NCI-H1694 treated with DMSO at 0.1 percent for 48 hours (cell line): ENCODE data around the gene CD22.

Source experiments
- DNase-seq: peaks from one replicate; lab custom pipeline; 2025; lab: John Stamatoyannopoulos, UW

Gene CD22

DNA sequence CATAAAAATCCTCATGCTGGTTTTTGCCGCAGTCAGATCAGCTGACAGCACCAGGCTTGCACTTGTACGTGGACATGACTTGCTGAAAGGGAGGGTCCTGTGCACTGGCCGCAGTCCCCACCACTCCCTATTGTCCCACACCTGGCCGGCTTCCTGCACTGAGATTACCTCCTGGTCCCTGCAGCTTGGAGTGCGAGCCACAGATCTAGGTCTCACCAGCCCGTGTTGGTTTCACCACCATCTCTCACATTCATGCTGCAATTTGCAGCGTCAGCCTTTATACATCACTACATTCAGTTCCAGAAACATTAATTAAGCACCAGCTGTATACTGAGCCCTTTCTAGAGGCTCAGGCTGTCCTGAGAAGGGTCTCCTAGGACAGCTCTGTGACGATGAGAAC lies 15.0 kb upstream of the CD22 start:
- no peak for DNase-seq

DNA sequence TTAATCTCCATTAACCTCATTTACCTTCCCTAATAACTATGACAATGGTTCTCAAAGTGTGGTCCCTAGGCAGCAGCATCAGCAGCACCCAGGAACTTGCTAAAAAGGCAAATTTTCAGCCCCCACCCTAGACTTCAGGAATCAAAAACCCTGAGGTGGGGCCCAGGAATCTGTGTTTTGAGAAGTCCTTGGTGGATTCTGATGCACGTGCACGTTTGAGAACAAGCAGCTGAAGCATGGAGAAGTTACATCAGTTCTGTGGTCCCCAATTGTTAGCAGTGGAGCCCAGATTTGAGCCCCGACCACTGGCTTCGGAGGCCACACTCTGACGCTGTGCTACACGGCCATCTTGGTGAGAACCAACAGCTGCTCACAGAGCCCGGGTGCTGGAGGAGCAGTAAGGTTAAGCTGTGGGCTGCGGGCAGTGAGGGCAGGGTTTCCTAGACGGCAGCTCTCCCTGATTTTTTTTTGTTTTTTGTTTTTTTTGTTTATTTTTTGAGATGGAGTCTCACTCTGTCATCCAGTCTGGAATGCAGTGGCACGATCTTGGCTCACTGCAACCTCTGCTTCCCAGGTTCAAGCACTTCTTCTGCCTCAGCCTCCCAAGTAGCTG lies 14.0 kb upstream of the CD22 start:
- DNase-seq = no peak

DNA sequence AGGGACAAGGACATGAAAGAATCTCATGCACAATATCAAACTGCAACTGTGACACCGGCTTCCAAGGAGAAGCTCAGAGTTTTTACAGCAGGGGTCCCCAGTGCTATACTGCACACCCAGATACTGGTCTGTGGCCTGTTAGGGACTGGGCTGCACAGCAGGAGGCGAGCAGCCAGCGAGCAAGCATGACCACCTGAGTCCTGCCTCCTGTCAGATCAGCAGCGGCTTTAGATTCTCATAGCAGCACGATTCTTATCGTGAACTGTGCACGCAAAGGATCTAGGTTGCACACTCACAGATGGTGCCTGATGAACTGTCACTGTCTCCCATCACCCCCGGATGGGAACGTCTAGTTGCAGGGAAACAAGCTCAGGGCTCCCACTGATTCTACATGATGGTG lies 13.1 kb upstream of the CD22 start:
- DNase-seq = no peak

DNA sequence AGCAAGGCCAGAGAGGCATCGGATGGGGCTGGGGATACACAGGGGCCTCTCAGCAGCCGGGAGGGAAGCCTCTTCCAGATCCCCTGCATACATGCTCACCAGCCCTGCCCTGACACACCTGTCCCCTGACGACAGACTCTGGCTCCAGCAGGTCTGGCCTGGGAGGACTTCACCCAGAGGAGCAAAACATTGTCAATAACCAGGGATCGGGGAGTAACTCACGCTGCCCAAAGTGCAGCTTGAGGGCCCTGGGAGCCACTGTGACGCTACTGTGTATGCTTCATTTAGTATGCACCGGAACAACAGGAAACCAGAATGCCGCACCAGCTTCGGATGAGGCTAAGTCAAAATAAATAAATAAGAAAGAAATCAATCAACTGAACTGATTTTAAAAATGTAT lies 12.4 kb upstream of the CD22 start:
- DNase-seq = no peak

DNA sequence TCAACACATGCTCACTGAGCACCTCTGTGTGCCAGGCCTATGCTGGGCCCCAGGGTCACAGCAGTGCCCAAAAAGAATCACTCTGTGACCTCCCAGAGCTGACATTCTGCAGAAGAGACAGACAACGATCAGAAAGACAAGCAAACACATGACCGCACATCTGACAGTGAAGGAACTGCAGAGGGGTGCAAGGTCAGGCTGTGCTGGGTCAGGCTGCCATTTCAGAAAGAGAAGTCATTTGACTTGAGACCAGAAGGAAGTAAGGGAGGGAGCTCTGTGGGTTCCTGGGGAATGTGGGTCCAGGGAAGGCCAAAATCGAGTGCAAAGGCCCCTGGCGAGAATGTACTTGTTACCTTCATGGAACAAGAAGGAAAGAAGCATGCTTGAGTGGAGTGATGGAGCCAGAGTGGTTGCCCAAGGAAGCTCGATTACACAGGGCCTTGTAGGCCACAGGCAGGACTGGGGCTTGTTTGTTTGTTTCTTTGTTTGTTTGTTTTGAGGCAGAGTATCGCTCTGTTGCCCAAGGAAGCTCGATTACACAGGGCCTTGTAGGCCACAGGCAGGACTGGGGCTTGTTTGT lies 11.4 kb upstream of the CD22 start:
- DNase-seq = no peak

DNA sequence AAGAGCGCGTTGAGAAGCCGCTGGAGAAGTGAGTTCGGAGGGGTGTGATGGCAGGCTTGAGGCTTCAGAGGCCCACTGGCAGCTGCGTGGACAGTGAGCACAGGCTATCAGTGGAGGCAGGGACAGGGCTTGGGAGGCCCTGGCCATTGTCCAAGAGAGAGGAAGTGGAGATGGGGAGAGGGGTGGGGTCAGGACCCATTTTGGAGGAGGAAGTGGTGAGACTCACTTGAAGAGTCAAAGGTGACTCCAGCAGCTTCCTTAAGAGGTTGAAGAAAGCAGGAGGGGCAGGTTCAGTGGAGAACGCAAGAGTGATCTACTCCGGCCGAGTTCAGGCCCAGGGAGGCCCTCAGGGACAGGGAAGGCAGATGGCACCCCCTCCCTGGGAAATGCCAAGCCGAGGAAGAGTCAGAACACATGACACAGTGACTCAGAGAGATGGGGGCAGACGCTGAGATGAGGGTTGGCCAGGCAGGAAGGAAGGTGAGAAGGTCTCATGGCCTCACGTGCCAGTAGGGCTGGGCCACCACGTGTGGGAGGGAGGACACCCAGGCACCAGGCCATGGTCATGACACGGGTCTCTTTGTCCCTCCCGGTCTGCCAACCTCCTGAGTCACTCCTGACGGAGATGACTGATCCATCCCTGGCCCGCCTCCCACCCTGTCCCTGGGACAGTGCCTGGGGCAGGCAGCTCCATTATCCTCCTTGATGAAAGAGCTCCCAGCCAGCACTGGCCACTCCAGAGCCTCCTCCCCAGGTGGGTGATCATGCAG lies 10.1 kb upstream of the CD22 start:
- no peak for DNase-seq

DNA sequence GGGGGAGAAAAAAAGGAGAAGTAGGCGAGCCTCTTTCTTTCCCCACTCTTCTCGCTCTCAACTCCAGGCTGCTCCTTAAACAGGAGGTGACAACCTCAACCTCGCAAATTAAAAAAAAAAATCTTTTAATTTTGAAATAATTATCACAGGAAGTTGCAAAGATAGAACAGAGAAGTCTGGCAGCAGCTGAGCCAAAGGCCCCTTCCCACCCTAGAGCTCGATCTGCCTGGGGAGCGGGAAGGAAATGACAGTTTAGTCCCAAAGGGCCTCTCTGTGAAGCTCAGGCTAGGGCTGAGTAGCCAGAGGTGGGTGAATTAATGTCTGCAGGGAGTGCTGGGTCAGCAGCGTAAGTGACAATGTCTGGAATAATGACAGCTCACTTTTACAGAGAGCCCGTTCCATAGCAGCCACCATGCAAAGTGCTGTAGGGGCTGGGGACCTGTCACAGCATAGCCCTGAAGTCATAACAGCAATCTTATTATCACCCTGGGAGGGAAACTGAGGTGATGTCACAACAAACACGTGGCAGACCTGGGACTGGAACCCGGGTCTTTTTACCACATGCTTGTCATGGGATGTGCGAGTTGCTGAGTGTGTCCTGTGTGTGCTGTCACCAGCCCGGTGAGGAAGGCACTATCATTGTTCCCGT lies 8.8 kb upstream of the CD22 start:
- DNase-seq = no peak

DNA sequence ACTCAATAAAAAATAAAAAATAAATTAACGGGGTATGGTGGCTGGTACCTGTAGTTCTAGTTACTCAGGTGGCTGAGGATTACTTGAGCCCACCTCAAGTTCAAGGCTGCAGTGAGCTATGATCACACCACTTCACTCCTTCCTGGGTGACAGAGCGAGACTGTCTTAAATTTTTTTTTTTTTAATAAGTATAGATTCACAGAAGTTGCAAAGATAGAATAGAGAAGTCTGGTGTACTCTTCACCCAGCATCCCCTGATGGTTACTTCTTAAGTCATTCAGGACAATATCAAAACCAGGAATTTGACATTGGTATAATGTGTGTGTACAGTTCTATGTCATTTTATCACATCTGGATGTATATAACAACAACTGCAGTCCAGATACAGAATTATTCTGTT lies 7.7 kb upstream of the CD22 start:
- DNase-seq = no peak

DNA sequence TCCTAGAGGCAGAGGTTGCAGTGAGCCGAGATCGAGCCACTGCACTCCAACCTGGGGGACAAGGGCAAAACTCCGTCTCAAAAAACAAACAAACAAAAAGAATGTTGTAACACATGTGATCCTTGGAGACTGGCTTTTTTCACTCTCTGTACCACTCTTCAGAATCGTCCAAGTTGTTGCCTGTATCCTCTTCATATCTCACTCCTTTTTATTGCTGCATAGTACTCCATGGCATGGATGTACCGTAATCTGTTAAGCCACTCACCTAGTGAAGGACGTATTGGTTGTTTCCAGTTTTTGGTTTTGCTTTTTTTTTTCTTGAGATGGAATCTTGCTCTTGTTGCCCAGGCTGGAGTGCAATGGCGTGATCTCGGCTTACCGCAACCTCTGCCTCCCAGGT lies 7.0 kb upstream of the CD22 start:
- no peak for DNase-seq

DNA sequence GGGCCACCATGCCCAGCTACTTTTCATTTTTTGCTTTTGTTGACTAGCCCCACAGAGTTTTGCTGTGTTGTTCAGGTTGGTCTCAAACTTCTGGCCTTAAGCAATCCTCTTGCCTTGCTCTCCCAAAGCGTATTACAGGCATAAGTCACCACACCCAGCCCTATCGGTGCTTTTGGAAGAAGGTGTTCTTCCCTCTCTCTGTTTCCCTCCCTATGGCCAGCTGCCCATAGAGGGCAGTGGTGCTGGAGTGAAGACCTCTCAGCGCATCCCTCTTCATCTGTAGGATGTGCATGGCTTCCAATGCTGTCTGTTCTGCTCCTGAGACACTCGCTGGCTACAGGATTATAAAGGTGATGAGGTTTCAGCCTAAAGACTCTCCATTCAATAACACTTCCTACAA lies 1.3 kb upstream of the CD22 start:
- no peak for DNase-seq

DNA sequence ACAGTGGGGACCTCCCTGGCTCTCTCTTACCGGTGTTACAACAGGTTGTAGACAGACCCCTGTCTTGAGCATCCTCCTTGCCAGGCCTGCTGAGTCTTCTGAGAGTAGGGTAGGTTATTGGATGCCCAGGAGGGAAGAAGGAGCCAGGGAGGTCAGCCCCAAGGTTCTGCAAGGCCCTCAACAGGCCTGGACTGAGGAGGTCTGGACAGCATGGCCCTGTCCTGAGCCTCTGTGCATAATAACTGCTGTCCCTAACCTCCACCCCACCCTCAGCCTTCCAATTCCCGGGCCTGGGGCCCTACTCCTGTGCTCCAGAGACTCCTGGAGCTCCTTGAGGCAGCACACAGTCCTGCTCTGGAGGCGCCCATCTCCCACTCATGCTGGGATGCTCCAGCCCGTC lies 336 bp downstream of the CD22 start:
- no peak for DNase-seq

DNA sequence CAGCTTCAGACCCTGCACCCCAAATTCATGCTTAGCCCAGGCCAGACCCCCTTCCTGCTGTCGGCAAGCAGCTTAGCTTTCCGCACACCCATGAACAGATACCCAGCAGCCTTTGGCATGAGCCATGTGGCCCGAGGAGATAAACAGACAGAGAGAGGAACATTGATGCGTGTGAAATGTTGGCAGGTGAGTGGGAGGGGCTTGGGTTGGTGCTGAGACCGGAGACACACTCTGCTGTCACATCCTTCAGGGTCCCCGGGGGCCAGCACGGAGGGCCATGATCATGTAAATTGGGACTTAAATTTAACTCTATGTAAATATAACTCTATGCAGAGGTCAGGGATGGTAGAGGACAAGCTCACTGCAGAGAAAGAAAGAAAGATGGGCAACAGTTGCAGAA lies 1.5 kb downstream of the CD22 start:
- DNase-seq = no peak

DNA sequence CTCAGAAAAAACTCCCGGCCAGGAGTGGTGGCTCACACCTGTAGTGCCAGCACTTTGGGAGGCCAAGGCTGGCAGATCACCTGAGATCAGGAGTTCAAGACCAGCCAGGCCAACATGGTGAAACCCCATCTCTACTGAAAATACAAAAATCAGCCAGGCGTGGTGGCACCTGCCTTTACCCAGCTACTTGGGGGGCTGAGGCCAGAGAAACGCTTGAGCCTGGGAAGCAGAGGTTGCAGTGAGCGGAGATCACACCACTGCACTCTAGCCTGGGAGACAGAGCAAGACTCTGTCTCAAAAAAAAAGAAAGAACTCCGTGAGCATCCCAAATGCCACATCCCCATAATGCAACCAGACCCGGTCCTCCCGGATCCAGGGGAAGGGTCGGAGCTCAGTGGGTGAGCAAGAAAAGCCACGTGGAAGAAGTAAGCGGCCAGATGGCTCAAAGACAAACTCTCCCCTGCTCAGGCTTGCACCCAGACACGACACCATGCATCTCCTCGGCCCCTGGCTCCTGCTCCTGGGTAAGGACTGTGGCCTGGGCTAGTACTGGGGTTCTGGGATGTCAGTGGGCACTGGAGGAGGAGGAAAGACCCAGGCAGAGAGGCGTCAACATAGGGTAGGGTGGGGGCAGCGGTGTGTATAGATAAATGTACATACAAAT lies 2.7 kb downstream of the CD22 start:
- no peak for DNase-seq

DNA sequence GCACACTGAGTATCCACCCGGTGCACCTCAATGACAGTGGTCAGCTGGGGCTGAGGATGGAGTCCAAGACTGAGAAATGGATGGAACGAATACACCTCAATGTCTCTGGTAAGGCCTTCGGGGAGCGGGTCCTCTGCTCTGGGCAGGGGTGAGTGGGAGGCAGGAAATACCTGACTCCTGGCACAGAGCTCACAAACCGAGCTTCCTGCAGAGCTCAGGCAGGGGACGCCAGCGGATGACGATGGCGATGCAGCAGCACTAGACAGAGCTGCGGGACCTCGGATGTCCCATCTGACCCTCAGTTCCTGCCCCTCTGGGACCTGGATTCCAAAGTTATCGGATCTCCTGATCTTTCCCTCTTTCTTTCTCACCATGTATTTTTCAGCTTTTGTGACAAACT lies 3.8 kb downstream of the CD22 start:
- DNase-seq = no peak

DNA sequence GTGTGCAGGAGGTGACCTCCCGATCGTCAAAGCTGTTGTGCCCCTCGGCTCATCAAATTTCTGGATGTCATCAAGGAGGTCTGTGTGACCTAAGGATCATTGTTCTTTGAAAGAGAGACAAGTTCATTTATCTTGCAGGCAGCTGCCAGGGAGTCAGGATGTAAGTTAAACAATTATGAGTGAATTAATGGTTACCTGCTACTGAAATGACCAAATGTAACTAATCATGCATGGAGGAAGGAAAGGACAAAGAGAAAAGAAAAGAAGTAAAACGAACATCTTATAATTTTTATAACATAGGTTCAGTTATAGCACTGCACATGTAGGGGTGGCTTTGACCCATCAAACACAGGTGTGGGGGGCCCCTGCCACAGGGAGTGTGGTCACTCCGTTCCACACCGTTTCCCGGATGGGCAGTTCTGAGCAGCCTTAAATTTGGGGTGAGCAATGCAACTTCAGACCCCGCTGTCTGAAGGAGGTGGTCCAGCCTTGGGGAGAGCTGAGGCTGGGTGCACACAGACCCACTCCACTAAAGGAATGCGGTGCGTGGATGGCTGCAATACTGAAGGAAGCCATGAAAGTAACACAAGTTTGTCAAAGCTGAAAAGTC lies 5.3 kb downstream of the CD22 start:
- no peak for DNase-seq

DNA sequence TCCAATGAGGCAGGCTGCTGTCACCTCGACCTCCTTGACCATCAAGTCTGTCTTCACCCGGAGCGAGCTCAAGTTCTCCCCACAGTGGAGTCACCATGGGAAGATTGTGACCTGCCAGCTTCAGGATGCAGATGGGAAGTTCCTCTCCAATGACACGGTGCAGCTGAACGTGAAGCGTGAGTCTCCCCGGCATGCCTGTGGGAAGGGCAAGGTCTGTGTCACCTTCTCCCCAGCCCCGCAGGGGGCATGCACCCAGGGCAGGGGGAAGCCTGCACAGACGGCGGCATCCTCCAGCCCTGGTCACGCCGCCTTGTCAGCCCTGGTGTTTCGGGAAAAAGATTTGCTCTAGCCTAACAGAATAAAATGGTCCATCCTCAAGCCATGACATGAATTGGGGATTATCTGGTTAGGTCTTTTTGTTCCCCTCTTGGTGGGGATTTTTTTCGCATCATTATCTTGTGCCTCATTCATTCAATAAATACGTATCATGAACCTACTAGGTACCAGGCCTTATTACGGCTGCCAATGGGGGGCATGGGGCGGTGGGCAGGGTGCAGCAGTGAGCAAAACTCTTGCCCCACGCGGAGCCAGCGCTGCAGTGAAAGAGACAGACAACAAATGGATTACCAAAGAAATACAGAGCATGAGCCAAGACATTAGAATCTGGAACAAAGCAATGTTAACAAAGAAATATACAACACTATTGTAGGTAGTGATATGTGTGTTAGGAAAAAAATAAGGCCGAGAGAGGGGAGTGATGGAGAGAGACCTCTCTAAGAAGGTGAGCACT lies 7.4 kb downstream of the CD22 start:
- no peak for DNase-seq

DNA sequence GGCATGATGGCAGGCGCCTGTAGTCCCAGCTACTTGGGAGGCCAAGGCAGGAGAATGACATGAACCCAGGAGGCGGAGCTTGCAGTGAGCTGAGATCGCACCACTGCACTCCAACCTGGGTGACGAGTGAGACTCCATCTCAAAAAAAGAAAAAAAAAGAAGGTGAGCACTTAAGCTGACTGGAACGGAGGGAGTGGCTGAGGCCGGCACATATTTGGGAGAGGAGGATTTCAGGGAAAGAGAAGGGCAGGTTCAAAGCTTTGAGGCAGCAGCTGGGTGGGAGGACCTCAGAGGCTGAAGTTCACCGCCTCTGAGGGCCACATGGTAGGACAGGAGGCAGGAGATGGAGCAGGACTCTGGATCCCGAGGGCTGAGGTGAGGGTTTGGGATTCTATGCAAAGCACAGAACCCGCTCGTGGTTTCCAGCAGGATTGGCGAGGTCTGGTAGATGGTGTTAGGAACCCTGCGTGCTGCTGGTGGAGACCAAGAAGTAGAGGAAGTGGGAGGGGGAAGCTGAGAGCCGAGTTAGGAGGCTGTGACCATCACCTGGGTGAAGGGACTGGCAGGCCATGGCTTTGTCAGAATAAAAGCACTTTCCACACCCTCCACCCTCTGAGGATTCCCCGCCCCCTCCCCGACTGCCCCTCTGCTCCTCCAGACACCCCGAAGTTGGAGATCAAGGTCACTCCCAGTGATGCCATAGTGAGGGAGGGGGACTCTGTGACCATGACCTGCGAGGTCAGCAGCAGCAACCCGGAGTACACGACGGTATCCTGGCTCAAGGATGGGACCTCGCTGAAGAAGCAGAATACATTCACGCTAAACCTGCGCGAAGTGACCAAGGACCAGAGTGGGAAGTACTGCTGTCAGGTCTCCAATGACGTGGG lies 8.4 kb downstream of the CD22 start:
- no peak for DNase-seq

DNA sequence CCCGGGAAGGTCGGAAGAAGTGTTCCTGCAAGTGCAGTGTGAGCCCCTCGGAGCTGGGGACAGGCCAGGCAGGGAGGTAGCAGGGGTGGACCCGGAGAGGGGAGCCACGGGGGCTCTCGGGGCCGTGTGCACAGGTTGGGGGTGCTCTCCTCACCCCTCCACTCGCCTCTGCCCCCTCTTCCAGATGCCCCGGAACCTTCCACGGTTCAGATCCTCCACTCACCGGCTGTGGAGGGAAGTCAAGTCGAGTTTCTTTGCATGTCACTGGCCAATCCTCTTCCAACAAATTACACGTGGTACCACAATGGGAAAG lies 9.0 kb downstream of the CD22 start:
- DNase-seq = no peak

DNA sequence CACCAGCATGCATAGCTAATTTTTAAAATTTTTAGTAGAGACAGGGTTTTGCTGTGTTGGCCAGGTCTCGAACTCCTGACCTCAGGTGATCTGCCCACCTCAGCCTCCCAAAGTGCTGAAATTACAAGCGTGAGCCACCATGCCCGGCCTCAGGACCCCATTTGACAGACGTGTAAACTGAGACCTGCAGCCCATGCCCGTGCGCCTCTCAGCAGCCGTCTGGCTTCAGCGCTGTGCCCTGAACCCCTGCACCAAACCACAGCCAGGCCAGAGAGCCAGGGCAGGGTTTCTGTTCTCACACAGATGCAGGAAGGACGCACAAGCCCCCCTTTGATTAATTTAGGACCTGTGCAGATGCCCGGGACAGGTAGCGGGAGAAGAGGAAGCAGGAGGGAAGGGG lies 11.4 kb downstream of the CD22 start:
- no peak for DNase-seq

DNA sequence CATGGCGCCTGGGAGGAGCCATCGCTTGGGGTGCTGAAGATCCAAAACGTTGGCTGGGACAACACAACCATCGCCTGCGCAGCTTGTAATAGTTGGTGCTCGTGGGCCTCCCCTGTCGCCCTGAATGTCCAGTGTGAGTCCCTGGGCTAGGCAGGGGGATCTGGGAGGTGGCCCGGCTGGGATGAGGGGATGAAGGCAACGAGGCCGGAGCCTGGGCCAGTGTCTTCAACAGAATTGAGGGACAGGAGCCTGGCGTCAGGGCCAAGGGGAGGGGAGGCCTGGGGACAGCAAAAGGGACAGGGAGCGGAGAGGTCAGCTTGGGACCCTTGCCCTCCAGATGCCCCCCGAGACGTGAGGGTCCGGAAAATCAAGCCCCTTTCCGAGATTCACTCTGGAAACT lies 12.0 kb downstream of the CD22 start:
- no peak for DNase-seq
